Measurements from ENCODE around the gene ZBTB5.
"Not testable (repeated sequence)": the region's sequence is repeated elsewhere in the genome, so short reads cannot be mapped to it uniquely, and the experiment has no call there.

ZBTB5 gene

GRCh38 chr9:37406603-37407401 is 58.4 kb downstream of the ZBTB5 start:
- no peak for DNase-seq (ENCODE audit: low spot score)

DNA sequence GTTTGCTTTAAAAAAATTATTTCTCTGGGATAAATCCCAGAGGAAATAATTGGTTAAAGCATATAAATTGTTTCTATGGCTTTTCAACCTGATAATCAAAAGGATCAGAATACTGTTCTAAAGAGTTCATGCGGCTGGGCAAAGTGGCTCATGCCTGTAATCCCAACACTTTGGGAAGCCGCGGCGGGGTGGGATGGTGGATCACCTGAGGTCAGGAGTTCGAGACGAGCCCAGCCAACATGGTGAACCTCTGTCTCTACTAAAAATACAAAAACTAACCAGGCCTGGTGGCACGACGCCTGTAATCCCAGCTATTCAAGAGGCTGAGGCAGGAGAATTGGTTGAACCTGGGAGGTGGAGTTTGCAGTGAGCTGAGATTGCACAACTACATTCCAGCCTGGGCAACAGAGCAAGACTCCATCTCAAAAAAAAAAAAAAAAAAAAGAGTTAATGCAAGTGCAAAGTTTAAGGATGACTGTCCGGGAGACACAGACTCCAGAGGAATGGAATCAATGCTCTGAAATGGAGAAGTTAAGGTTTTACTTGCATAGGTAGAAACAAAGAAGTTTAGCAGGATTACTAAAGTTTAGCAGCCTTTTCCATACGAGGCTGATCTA is 59.4 kb downstream of the ZBTB5 start:
- no peak for DNase-seq (ENCODE audit: low spot score)

GRCh38 chr9:37405350-37405749 is 59.9 kb downstream of the ZBTB5 start:
- DNase-seq (ENCODE audit: low spot score) = no peak

- no peak for DNase-seq (ENCODE audit: low spot score)
These were observed 60.7 kb downstream of the ZBTB5 start for GRCh38 chr9:37404590-37404989.

DNA sequence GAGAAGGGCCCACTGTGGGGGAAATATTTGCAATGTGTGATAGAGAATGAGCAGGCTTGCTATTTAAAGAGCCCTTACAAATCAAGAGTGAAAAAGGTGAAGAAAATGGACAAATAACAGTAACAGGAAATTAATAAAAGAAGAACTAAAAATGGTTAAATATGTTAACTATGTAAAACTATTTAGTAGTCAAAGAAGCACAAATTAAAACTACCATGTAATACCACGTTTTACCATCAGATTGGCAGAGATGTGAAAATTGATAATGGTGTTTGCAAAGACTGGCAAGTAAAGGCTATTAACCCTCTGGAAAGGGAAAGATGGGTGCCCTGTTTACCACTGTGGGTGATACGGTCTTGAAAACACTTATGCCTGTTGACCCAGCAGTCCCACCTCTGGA is 65.9 kb downstream of the ZBTB5 start:
- DNase-seq (ENCODE audit: low spot score) = no peak

GRCh38 chr9:37398464-37399025 is 66.7 kb downstream of the ZBTB5 start:
- DNase-seq (ENCODE audit: low spot score) = no peak

DNA sequence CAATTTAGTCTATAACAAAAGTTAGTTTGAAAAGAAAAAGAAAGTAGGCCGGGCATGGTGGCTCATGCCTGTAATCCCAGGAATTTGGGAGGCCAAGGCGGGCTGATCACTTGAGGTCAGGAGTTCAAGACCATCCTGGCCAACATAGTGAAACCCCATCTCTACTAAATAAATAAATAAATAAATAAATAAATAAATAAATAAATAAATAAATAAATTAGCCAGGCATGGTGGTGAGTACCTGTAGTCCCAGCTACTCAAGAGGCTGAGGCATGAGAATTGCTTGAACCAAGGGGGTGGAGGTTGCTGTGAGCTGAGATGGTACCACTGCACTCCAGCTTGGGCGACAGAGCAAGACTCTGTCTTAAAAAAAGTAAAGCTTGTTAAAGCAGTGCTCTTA is 67.3 kb downstream of the ZBTB5 start:
- DNase-seq (ENCODE audit: low spot score) = not testable (repeated sequence)

DNA sequence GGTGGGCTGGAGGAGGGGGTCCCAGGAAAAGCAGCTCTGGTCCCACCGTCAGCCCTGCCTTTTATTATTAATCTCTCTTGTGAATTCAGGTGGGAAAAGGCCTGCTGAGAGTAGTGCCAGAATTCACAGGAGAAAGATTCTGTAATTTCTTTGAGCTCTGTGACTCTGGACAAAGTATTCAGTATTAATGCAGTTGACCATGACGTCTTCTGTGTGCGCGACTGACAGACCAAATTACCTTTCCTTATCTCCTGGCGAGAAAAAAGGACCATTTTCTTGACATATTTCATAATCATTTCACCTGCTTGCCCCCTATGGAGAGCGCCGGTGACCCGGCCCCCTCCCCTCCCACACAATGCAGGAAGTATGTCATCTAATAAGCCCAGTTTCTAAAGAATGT is 69.6 kb downstream of the ZBTB5 start:
- DNase-seq (ENCODE audit: low spot score) = no peak

DNA sequence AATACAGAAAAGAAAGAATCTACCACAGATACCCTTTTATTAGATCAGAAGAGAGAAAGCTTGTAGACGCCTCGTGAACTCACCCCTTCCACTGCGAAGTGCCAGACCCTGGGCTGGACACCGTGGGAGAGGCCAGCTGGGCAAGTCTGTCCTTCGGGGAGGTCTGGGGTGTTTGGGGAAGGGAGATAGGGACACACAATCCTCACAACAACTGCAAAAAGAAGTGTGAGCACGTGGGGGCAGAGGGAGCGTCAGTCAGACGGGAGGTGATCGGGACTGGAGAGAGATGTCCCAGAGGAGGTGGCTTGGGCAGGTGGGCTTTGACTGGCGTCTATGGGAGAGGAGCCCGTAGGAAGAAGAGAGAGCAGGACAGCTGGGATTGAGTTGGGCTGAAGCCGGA is 70.0 kb downstream of the ZBTB5 start:
- DNase-seq (ENCODE audit: low spot score) = no peak

- DNase-seq (ENCODE audit: low spot score) = no peak
These were observed 73.0 kb downstream of the ZBTB5 start for GRCh38 chr9:37392272-37392671.

GRCh38 chr9:37390759-37391158 is 74.5 kb downstream of the ZBTB5 start:
- DNase-seq (ENCODE audit: low spot score) = no peak
